Left forelimb (tissue), 1 donor: ENCODE data around the gene F2R.
"Not testable (repeated sequence)": the region's sequence is repeated elsewhere in the genome, so short reads cannot be mapped to it uniquely, and the experiment has no call there.

Experiments
- DNase-seq: peaks from one replicate; pipeline ENCODE4 v3.0.0-alpha.2; 2018; ENCODE audit warnings: low spot score

The F2R gene

GRCh38 chr5:76757049-76757448 is 41.1 kb downstream of the F2R start:
- DNase-seq, result no peak

GRCh38 chr5:76761118-76761517 is 45.2 kb downstream of the F2R start:
- DNase-seq, result not testable (repeated sequence)

DNA sequence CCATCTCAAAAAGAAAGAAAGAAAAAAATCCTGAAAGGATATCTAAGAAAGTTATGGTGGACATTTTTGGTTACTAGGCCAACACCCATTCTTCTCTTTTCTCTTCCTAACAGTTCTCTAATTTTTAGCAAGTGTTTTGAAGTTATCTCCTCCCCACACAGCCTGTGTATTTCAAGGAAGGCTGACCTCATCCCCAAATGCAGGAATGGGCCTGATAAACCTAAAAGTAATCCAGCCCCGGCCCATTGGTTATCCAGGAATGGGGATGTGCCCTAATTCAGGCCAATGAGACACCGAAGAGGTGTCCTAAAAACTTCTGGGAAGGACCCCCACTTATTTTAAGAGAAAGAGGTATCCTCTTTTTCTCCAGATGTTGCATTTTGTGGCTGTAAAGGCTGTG is 46.6 kb downstream of the F2R start:
- no peak for DNase-seq

DNA sequence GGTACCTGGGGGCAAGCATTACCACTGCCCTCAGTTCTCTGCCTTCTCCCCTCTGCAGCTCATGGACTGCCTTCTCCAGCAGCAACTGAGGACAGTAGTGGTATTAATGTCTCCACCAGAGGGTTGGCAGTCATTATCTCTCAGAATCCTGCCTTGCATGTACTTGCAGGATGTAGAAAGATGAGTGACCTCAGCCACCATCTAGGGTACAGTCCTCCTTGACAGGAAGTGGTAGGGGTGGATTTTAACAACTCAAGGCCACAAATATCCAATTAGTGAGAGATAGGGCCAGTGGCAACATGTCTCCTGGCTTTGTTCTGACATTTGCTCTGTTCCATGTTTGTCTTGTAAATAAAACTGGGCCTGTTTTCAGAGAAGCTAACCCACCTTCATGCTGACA is 47.2 kb downstream of the F2R start:
- no peak for DNase-seq

- DNase-seq, result no peak
These were observed 48.4 kb downstream of the F2R start for GRCh38 chr5:76764374-76764773.

- DNase-seq, result no peak
These were observed 49.3 kb downstream of the F2R start for GRCh38 chr5:76765249-76765648.

DNA sequence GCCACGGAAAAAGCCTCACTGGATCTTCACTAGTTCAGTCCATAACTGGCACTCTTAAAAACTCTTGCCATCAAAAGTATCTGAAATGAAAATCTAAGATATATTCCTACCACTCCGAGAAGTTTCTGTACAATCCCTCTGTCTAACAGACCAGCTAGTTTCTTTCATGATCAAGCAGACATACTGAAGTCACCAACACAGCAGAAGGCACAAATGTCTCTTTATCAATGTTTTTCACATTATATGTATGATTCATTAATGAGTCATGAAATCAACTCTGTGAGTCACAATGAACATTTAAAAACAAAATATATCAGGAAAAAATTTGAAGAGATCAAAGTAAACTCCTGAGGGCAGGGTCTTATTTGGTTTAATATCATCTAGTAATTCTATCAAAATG is 50.8 kb downstream of the F2R start:
- no peak for DNase-seq

GRCh38 chr5:76771041-76771440 is 55.1 kb downstream of the F2R start:
- DNase-seq, result not testable (repeated sequence)

- DNase-seq, result no peak
These were observed 55.9 kb downstream of the F2R start for GRCh38 chr5:76771705-76772405.

- DNase-seq, result no peak
These were observed 60.0 kb downstream of the F2R start for GRCh38 chr5:76775921-76776320.

- DNase-seq, result no peak
These were observed 60.5 kb downstream of the F2R start for GRCh38 chr5:76776391-76776790.

DNA sequence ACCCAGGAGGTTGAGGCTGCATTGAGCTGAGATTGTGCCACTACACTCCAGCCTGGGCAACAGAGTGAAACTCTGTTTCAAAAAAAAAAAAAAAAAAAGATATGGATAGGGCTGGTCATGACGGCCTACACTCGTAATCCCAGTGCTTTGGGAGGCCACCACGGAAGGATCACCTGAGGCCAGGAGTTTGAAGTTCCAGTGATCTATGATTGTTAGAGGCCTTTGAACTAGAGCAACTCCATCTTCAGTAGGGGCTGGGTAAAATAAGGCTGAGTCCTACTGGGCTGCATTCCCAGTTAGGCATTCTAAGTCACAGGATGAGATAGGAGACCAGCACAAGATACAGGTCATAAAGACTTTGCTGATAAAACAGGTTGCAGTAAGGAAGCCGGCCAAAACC is 64.7 kb downstream of the F2R start:
- not testable (repeated sequence) for DNase-seq

DNA sequence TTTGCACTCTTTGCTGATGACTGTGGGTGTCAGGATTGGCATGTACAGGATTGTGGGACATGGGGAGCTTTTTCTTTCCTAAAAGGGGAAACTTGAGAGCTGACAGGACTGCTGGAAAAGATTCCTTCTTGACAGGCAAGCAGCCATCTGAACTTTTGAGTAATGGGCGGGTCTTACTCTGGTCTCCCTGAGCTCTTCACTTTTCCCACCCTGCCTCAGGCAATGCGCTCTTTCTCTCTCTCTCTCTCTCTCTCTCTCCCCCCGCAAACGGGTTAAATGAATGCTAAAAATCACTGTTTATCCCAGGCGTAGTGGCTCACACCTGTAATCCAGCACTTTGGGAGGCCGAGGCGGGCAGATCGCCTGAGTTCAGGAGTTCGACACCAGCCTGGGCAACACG is 65.8 kb downstream of the F2R start:
- no peak for DNase-seq

DNA sequence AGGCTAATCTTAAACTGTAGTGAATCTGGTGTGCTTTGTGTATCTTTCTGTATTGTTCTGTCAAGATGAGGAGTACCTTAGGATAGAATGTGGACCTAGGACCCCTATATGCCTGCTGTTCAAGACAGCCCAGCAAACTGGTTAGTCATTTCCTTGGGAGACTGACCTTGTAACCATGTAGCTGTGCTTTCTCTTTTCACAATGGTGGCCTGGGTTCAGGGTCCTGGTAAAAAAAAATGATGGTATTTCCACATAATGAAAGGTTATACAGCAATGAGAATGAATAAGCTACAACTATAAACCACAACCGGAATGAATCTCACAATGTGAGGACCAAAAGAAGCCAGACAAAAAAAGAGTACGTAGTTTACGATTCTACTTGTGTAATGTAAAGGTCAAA is 66.5 kb downstream of the F2R start:
- no peak for DNase-seq
